GM19455 (cell line): ENCODE measurements around the gene MYO3A.

ENCODE experiments used
- ATAC-seq: cut with Tn5 transposase; IDR thresholded peaks from one replicate; pipeline ENCODE4 v1.9.1; 2021; ENCODE audit not compliant: unreplicated experiment

The MYO3A gene

GRCh38 chr10:25933653-25934608 is at the start of gene MYO3A:
Gene MYO3A (plus strand): TSS chr10:25934229. CDS start chr10:25952111, 17,882 bp downstream.
- ATAC-seq, result no peak

GRCh38 chr10:25888627-25889026 is 45.4 kb upstream of the MYO3A start:
- no peak for ATAC-seq

- no peak for ATAC-seq
Measured at GRCh38 chr10:25890995-25891394, 43.0 kb upstream of the MYO3A start.

GRCh38 chr10:25895856-25896255 is 38.2 kb upstream of the MYO3A start:
- no peak for ATAC-seq

GRCh38 chr10:25896421-25896820 is 37.6 kb upstream of the MYO3A start:
- no peak for ATAC-seq

GRCh38 chr10:25899304-25899703 is 34.7 kb upstream of the MYO3A start:
- no peak for ATAC-seq

GRCh38 chr10:25901199-25901598 is 32.8 kb upstream of the MYO3A start:
- ATAC-seq, result no peak

GRCh38 chr10:25902002-25902401 is 32.0 kb upstream of the MYO3A start:
- peak; percentile 65 for ATAC-seq

GRCh38 chr10:25907261-25907660 is 26.8 kb upstream of the MYO3A start:
- no peak for ATAC-seq

- no peak for ATAC-seq
Measured at GRCh38 chr10:25912866-25913265, 21.2 kb upstream of the MYO3A start.

GRCh38 chr10:25914776-25915175 is 19.3 kb upstream of the MYO3A start:
- no peak for ATAC-seq

- no peak for ATAC-seq
Measured at GRCh38 chr10:25934621-25935139, 651 bp downstream of the MYO3A start.

GRCh38 chr10:25938405-25938804 is 4.4 kb downstream of the MYO3A start:
- ATAC-seq, result no peak

- ATAC-seq, result no peak
Measured at GRCh38 chr10:25944771-25945170, 10.7 kb downstream of the MYO3A start.

- ATAC-seq, result no peak
Measured at GRCh38 chr10:25952857-25953256, 18.8 kb downstream of the MYO3A start.

- no peak for ATAC-seq
Measured at GRCh38 chr10:25954851-25955250, 20.8 kb downstream of the MYO3A start.

GRCh38 chr10:25959540-25960232 is 25.7 kb downstream of the MYO3A start:
- no peak for ATAC-seq

- ATAC-seq, result no peak
Measured at GRCh38 chr10:25965584-25965983, 31.6 kb downstream of the MYO3A start.

GRCh38 chr10:25966844-25967243 is 32.8 kb downstream of the MYO3A start:
- no peak for ATAC-seq

- no peak for ATAC-seq
Measured at GRCh38 chr10:25972631-25973030, 38.6 kb downstream of the MYO3A start.

GRCh38 chr10:25974897-25975459 is 40.9 kb downstream of the MYO3A start:
- ATAC-seq, result no peak

- ATAC-seq, result no peak
Measured at GRCh38 chr10:25978771-25979170, 44.7 kb downstream of the MYO3A start.
